SHP77 treated with DMSO at 0.1 percent for 48 hours (cell line): ENCODE results near the gene GTF2F2.
A peak's percentile ranks its signal among the peaks of the same experiment; 100 is the strongest.

ENCODE experiments used
- DNase-seq: peaks from one replicate; lab custom pipeline; 2025; lab: John Stamatoyannopoulos, UW

Gene GTF2F2

GRCh38 chr13:45301263-45301662 lies 181.0 kb downstream of the GTF2F2 start:
- no peak for DNase-seq

DNA sequence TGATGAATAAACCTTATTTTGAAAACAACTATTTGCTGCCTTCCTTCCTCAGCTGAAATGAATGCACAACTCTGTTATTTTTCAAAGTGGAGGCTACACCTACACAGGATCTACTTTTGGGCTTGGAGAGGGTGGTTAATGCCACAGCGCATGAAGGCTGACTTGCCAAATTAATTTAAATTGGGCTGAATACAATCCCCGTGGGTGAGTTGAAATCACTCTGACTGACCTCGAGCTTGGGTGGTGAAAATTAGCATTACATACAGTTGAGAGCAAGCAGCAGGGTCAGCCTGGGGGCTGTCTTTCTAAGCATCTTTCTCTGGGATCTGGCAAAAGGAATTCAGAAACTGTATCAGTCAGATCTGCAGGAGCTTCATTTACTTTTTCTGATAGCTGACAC lies 182.2 kb downstream of the GTF2F2 start:
- no peak for DNase-seq

DNA sequence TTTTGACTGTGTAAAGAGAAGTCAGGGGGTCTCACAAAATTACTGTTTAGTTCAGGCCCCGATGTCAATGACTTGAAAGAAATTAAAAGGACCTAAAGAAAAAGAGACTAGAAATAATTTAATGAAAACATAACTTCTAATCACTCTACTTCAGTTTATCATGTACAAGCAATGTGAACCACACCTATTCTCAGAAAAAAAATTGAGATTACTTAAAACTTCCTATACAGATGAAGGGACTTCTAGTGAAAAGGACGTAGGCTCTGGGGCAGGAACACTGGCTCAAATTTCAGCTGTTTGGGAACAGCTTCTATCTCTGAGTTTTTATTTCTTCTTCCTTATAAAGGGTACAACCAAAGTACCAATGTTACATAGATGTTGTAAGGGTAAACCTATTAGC lies 182.7 kb downstream of the GTF2F2 start:
- DNase-seq, result no peak

GRCh38 chr13:45303866-45304265 lies 183.6 kb downstream of the GTF2F2 start:
- no peak for DNase-seq

DNA sequence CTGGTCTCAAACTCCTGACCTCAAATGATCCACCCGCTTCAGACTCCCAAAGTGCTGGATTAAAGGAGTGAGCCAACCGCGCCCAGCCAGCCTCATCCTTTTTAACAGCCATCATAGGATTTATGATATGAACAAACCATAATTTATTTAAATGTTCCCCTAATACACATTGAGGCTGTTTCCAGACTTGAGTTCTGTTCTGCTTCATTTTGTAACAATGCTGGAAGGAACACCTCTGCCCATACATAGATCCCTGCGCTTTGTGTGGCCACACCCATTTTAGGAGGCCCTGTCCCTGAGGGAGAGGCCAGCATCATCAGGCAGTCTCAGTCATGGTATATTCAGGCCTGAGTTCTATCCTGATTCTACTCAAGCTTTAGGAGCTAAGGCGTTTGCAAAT lies 184.8 kb downstream of the GTF2F2 start:
- no peak for DNase-seq

DNA sequence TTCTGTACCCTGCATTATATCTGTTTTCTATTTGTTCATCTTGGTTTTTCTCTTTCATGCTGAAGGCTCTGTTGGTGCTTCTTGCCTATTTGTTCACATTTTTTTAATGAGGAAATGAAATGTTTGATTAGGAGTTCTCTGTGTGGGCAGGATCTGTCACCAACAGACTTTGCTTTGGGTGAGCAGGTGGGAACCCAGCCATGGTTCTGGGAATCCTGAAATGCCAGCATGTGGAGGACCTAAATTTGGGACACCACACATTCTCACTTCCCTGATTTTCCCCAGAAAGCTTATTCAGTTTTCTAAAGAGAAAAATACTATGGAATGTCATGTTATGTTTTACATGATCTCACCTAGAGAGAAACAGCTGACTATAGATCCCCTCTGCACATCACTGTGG lies 186.7 kb downstream of the GTF2F2 start:
- DNase-seq, result no peak

DNA sequence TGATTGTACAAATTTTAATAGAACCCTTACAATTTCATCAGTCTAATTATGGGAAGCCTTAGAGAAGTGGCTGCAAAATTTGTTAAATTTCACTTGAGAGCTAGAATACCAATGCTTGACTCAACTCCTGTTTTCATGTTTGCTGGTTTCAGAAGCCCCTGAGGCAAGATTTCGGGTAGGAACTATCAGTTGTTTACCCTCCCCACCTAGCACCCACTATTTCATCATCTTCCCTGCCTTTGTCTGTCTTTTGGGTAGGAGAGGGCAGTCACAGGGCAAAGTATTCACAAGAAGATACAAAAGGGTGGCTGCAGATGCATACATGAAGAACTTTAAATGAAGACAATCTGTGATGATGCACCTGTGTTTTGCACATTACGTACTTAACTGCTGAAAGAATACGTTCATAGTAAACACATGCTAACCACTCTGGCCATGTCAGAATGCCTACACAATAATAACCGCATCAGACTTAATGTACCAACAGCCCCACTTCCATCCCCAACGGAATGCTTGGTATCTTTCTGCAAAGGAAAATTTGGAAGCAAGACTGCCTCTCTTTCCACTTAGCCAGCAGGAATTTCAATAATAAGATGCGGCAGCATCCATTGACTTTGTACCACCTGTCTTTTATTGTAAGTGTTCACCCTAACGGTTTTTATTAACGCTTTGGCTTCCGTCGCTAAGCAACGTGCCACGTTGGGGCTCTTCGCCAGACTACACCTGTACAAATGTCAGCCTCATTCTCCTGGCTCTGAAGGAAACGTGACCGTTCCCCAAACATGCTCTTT lies 190.2 kb downstream of the GTF2F2 start:
- DNase-seq, result no peak

GRCh38 chr13:45314822-45315221 lies 194.5 kb downstream of the GTF2F2 start:
- DNase-seq, result no peak

- no peak for DNase-seq
Measured at GRCh38 chr13:45315520-45316167, 195.3 kb downstream of the GTF2F2 start.

DNA sequence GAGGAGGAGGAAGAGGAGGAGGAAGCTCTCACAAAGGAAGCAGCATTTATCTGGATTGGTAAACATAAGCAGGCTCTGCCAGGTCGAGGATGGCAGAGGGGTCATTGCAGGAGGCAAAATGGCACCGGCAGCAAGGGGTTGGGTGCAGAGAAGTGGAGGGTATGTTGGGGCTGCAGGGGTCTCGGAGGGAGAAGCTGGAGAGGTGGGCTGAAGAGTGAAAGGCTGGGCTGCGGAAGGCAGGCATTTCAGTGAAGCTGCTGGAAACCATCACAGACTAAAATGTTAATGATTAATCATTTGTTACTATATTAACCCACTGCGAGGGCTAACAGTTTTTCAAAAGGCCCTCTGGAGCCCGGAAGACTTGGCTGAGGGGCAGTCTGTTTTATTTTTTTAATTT lies 196.0 kb downstream of the GTF2F2 start:
- DNase-seq, result no peak

DNA sequence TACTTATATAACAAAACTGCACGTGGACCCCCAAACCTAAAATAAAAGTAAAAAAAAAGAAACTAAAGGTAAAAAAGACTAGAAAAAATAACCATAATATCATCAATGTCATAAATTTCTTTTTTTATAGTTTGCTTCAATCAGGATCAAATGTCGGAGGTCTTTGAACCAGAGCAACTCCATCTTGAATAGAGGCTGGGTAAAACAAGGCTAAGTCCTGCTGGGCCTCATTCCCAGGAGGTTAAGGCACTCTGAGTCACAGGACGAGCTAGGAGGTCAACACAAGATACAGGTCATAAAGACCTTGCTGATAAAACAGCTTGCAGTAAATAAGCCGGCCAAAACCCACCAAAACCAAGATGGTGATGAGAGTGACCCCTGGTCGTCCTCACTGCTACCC lies 196.7 kb downstream of the GTF2F2 start:
- DNase-seq, result no peak

GRCh38 chr13:45320876-45321629 lies 200.7 kb downstream of the GTF2F2 start:
- no peak for DNase-seq

DNA sequence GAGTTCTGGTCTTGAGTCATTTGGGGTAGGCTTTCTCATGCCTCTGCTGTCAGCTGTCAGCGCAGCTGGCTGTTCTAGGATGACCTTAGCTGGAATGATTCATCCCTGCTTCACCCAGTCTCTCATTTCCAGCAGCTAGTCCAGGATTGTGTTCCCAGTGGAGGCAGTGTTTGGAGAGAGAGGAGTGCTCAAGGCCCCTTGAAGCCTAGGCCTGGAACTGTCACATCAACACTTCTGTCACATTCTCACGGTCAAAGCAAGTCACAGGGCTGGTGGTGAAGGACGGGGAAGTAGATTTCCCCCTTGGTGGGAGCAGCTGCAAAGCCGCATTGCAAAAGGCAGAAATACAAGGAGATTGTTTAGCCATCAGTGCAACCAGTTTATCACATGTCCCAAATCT lies 205.5 kb downstream of the GTF2F2 start:
- DNase-seq, result peak; percentile 25

DNA sequence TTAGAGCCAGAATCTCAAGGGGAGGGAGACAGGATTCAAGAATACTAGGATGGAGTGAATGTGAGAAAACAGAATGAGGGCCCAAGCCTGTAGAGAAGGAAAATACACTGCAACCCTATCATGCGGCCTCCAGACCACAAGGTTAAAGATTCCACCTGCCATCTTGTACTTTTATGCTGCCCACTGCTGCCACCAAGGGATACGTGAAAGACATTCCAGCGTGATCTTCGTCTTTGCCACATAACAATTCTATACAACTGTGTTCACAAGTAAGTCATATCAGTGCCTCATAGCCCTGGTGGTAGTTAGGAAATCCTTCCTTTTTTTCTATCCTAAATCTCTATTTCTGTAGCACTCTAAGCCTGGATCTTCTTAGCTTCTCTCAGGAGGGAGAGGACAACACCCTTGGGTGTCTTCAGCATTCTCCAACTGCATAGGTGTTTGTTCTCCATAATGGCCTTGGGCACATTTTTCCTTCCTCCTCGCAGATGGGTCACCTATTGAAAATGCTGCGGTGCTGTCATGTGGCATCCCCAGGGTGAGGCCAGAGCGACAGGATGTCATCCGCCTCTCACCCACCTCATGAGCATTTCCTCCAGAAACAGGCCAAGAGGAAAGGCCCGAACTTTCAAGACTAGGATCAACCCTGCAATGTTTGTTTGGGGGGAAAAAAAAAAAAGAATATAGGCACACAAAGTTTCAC lies 207.1 kb downstream of the GTF2F2 start:
- DNase-seq, result no peak

DNA sequence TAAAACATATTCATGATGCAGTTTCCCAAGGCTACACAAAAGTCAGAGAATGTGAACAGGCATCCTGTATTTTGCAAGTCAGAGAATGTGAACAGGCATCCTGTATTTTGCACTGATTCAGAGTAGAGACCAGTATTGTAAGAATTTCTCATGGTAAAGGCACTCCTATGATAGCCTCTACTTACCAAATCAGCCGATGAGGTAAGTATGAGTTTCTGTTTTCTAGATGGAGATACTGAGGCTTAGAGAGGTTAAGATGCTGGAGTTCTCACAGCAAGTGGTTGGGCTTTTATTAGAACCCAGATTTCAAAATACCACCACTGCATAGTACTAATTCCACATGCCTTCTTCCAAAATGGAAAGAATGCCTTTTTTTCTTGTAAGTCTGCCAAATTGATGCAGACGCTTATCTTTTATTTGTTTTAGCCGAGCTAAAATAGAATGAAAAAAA lies 208.4 kb downstream of the GTF2F2 start:
- no peak for DNase-seq

GRCh38 chr13:45331123-45331619 lies 210.9 kb downstream of the GTF2F2 start:
- DNase-seq, result no peak

DNA sequence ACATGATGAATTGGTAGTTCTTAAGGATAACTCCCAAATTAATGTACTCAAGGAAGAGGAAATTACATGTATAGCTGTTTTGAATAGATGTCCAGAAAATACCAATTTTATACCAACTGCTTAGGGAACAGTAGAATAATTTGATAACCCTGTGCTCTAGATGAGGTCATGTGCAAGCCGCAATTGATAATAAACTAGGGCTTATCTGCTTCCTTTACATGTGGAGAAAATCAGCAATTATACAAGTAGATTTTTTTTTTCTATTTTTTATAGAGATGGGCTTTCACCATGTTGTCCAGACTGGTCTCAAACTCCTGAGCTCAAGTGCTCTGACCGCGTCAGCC lies 211.4 kb downstream of the GTF2F2 start:
- DNase-seq, result no peak

DNA sequence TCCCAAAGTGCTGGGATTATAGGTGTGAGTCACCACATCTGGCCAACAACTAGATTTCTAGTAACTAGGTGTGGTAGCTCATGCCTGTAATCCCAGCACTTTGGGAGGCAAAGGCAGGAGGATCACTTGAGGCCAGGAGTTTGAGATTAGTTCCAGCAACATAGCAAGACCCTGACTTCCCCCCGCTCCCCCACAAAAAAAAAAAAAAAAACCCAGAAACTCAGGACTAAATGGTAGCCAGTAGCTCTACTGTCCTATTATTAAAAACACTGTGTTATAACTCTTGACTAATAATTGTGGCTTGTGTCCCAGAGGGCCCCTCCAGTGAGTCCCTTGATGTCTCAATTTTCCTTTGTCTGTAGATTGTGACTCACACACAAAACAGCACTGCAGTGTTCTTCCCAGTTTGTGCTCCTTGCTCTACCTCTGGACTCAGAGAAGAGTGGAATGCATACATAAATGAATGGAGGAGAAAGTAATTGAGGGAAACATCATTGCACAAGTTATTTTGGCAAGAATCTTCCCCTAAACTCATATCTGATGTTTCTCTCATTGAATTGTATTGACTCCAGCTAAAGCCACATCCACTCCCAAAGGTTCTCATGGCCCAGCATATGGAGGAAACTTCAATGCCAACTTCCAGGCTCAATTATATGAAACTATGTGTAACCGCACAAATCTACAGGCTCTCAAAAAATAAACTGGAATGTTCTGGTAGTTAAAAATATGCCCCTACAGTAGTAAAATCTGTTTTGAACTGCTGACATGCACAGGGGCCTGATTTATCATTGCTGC lies 211.9 kb downstream of the GTF2F2 start:
- DNase-seq, result no peak

DNA sequence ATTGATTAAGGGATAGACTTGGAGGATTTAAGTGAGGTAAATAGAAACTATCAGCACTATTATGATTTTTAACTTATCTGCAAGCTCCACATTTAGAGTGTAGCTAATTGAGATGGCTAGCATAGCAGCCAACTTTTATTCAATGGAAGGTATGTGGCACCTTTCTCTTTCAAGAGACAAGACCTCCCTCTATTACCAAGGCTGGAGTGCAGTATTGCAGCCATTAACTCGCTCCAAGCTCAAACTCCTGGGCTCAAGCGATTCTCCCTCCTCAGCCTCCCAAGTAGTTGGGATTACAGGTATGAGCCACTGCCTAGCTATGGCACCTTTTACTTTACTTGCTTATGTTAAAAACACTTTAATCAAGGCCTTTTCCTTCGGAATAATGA lies 212.5 kb downstream of the GTF2F2 start:
- no peak for DNase-seq

- no peak for DNase-seq
Measured at GRCh38 chr13:45333251-45333976, 213.1 kb downstream of the GTF2F2 start.
